MCF 10A (cell line): ENCODE data around the gene ZNF662. TPM values are rescaled to one million over a fixed set of nuclear protein-coding genes. Genes with fewer than 3 reads are reported as not detected.

Experiments
- BruUV-seq: library from RNA; stranded (reverse); fragments of 400-500 nt; replicated peaks from 2 replicates; lab custom pipeline; 2021; lab: Mats Ljungman, UMichigan
- CTCF ChIA-PET: fragments of 300-600 bp; sonication (Branson Sonifier 250); formaldehyde crosslinking; extraction: SDS; loops from one replicate; lab custom pipeline; 2021; ENCODE audit warnings: antibody characterized with exemption, inconsistent platforms; lab: Yijun Ruan, JAX
- POLR2A ChIA-PET: fragments of 300-600, 350-650 bp; sonication (Branson Sonifier 250); formaldehyde crosslinking; extraction: SDS; loops from one replicate; lab custom pipeline; 2020; ENCODE audit warnings: antibody characterized with exemption, inconsistent platforms; lab: Yijun Ruan, JAX
- DNase-seq: peaks from one replicate; pipeline ENCODE4 v3.0.0-alpha.2; 2018; ENCODE audit not compliant: unreplicated experiment
- H3K27ac Mint-ChIP-seq: one replicate; pipeline ENCODE4 v1.8.0; 2022; ENCODE audit warnings: mild to moderate bottlenecking, low read depth, mixed read lengths; ENCODE audit not compliant: unreplicated experiment
- H3K27me3 Mint-ChIP-seq: one replicate; pipeline ENCODE4 v1.8.0; 2022; ENCODE audit warnings: mixed read lengths; ENCODE audit not compliant: insufficient read depth, unreplicated experiment
- H3K36me3 Mint-ChIP-seq: one replicate; pipeline ENCODE4 v1.8.0; 2022; ENCODE audit warnings: mild to moderate bottlenecking, moderate library complexity, mixed read lengths; ENCODE audit not compliant: insufficient read depth, unreplicated experiment
- H3K4me1 Mint-ChIP-seq: one replicate; pipeline ENCODE4 v1.8.0; 2022; ENCODE audit warnings: mixed read lengths; ENCODE audit not compliant: insufficient read depth, unreplicated experiment
- H3K4me3 Mint-ChIP-seq: one replicate; pipeline ENCODE4 v1.8.0; 2022; ENCODE audit warnings: mild to moderate bottlenecking, moderate library complexity, mixed read lengths; ENCODE audit not compliant: unreplicated experiment
- H3K9me3 Mint-ChIP-seq: one replicate; pipeline ENCODE4 v1.8.0; 2022; ENCODE audit warnings: mixed read lengths; ENCODE audit not compliant: unreplicated experiment
- intact Hi-C: fragments of 100-400 bp; cut with micrococcal nuclease; formaldehyde crosslinking; loops from 2 replicates; pipeline ENCODE4 v1.14.1; 2022
- total RNA-seq: library from RNA; stranded (reverse); gene quantifications from 2 replicates; pipeline ENCODE4 v1.2.3, GENCODE V29; 2022
- TF ChIP-seq, protein P1 (sequence below): fragments of 200-600 bp; IDR thresholded peaks from one replicate; pipeline ENCODE4 v1.8.0; 2022; ENCODE audit warnings: antibody characterized with exemption, mild to moderate bottlenecking; ENCODE audit not compliant: unreplicated experiment

The ZNF662 gene
- total RNA-seq, 1 experiment from 2014 or later = not detected

DNA sequence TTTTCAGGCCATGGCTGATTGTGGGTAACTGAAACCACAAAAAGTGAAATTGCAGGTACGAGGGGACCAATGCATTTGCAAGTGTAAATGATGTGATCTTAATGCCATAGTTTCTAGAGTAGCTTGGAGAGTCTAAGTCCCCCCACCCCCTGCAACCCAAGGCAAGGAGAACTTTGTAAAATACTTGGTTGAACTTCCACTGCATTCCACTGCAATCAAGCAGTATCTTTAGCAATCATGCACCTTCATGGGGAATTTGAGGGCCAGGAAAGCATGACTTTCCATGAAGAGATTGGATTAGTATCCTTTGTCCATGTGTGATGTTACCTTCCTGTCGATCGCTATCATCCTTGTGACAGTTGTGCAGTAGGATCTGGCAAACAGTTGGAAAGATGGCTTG, 18.9 kb upstream of the ZNF662 start:
- no peaks in the 10 kb centered on the region for H3K36me3 Mint-ChIP-seq
- ChIA-PET CTCF (no interaction called here), POLR2A (interaction anchor here (0.6 kb wide), 1 partner anchor 23 kb away, joined by 3 read pairs; no protein-coding TSS in a partner anchor)
- intact Hi-C loops = no loop called here
- H3K4me1 Mint-ChIP-seq = no peaks in the 10 kb centered on the region
- DNase-seq = no peak
- no peaks in the 10 kb centered on the region for H3K9me3 Mint-ChIP-seq
- TF ChIP-seq, protein P1, sequence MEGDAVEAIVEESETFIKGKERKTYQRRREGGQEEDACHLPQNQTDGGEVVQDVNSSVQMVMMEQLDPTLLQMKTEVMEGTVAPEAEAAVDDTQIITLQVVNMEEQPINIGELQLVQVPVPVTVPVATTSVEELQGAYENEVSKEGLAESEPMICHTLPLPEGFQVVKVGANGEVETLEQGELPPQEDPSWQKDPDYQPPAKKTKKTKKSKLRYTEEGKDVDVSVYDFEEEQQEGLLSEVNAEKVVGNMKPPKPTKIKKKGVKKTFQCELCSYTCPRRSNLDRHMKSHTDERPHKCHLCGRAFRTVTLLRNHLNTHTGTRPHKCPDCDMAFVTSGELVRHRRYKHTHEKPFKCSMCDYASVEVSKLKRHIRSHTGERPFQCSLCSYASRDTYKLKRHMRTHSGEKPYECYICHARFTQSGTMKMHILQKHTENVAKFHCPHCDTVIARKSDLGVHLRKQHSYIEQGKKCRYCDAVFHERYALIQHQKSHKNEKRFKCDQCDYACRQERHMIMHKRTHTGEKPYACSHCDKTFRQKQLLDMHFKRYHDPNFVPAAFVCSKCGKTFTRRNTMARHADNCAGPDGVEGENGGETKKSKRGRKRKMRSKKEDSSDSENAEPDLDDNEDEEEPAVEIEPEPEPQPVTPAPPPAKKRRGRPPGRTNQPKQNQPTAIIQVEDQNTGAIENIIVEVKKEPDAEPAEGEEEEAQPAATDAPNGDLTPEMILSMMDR = no peak
- no TSS peak for BruUV-seq
- H3K27ac Mint-ChIP-seq = no peak overlapping the region
- no peak overlapping the region for H3K4me3 Mint-ChIP-seq
- H3K27me3 Mint-ChIP-seq = peaks cover 43% of the 10 kb centered on the region

DNA sequence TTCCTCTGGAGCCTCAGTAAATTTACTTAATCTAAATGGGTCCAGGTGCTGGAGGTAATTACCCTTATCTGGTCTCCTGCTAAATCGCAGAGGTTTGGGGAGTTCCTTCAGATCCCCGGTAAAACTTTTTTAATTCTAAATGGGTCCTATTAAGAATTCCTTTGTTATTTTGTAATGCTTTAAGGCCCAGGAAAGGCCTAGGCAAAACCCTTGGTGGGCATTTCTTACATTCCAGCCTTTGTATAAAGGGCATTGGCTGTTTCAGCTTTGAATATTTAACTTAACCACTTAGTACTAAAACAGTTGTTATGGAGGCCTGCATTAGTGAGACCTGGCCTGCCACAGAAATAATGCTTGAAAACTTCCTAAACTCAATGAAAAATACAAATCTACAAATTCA, 14.9 kb upstream of the ZNF662 start:
- TF ChIP-seq, protein P1 = no peak
- Mint-ChIP-seq H3K4me3 (no peak overlapping the region), H3K27me3 (peaks cover 43% of the 10 kb centered on the region), H3K36me3 (no peaks in the 10 kb centered on the region), H3K4me1 (no peaks in the 10 kb centered on the region), H3K9me3 (no peaks in the 10 kb centered on the region), H3K27ac (no peak overlapping the region)
- DNase-seq = no peak
- ChIA-PET POLR2A (interaction anchor here (0.6 kb wide), 1 partner anchor 345 kb away, joined by 3 read pairs; no protein-coding TSS in a partner anchor), CTCF (interaction anchor here (0.9 kb wide), 1 partner anchor 10 kb away, joined by 3 read pairs; no protein-coding TSS in a partner anchor)
- no TSS peak for BruUV-seq
- intact Hi-C loops = no loop called here

DNA sequence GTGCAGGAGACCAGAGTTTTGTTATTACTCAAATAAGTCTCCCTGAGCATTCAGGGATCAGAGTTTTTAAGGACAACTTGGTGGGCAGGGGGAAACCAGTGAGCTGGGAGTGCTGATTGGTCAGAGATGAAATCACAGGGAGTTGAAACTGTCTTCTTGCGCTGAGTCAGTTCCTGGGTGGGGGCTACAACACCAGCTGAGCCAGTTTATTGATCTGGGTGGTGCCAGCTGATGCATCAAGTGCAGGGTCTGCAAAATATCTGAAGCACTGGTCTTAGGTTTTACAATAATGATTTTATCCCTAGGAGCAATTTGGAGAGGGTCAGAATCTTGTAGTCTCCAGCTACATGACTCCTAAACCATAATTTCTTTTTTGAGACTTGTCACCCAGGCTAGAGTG, 13.8 kb upstream of the ZNF662 start:
- CTCF ChIA-PET = interaction anchor here (1.5 to 1.7 kb wide), 2 partner anchors 10 to 69 kb away, joined by 4 read pairs; no protein-coding TSS in a partner anchor
- Mint-ChIP-seq H3K27me3 (peaks cover 37% of the 10 kb centered on the region), H3K4me1 (no peaks in the 10 kb centered on the region), H3K4me3 (no peak overlapping the region), H3K36me3 (no peaks in the 10 kb centered on the region), H3K27ac (no peak overlapping the region), H3K9me3 (no peaks in the 10 kb centered on the region)
- no peak for DNase-seq
- intact Hi-C loops = no loop called here
- TF ChIP-seq, protein P1 = no peak
- no TSS peak for BruUV-seq
- POLR2A ChIA-PET = no interaction called here

DNA sequence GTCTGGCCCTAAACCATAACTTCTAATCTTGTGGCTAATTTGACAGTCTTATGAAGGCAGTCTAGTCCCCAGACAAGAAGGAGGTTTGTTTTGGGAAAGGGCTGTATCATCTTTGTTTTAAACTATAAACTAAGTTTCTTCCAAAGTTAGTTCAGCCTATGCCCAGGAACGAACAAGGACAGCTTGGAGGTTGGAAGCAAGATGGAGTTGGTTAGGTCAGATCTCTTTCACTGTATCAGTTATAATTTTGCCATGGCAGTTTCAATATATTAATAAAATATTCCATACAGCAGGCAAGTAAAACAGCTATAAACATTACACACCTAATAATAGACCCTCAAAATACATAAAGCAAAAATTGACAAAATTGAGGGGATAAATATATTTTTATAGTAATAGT, 13.1 kb upstream of the ZNF662 start:
- no TSS peak for BruUV-seq
- ChIA-PET POLR2A (interaction anchor here (1.0 kb wide), 1 partner anchor 10 kb away, joined by 3 read pairs; no protein-coding TSS in a partner anchor), CTCF (interaction anchor here (1.5 to 1.7 kb wide), 2 partner anchors 11 to 69 kb away, joined by 4 read pairs; no protein-coding TSS in a partner anchor)
- H3K27me3 Mint-ChIP-seq = peaks cover 34% of the 10 kb centered on the region
- DNase-seq = no peak
- H3K9me3 Mint-ChIP-seq = no peaks in the 10 kb centered on the region
- H3K27ac Mint-ChIP-seq = no peak overlapping the region
- no peaks in the 10 kb centered on the region for H3K36me3 Mint-ChIP-seq
- H3K4me1 Mint-ChIP-seq = no peaks in the 10 kb centered on the region
- TF ChIP-seq, protein P1 = no peak
- intact Hi-C loops = no loop called here
- no peak overlapping the region for H3K4me3 Mint-ChIP-seq
